PFSK-1 (cell line): ENCODE results near the gene DPP4.

Experiments
- FOXP2 ChIP-seq: optimal IDR thresholded peaks from 2 replicates; pipeline ENCODE3; 2011; ENCODE audit warnings: borderline replicate concordance, control low read depth, inconsistent platforms; ENCODE audit not compliant: insufficient read depth; ENCODE audit errors: extremely low read length, extremely low read depth
- POLR2AphosphoS5 ChIP-seq: IDR thresholded peaks from 2 replicates; pipeline ENCODE4 v1.6.1; 2012; ENCODE audit warnings: low read depth, mild to moderate bottlenecking, control low read depth, low read length, moderate library complexity
- REST ChIP-seq, 2 experiments: IDR thresholded peaks; 2 replicates each; pipeline versions ENCODE4 v1.6.1 to v1.8.0; 2011 to 2012; ENCODE audit warnings: low read depth in 2 of 2, low read length in 2 of 2, control low read depth in 1 of 2, inconsistent platforms in 1 of 2, mild to moderate bottlenecking in 1 of 2, moderate library complexity in 1 of 2; ENCODE audit not compliant: insufficient read depth in 1 of 2
- SIN3A ChIP-seq: IDR thresholded peaks from 2 replicates; pipeline ENCODE4 v1.6.1; 2012; ENCODE audit warnings: mild to moderate bottlenecking, low read length, moderate library complexity, borderline replicate concordance; ENCODE audit not compliant: insufficient read depth
- TAF1 ChIP-seq: IDR thresholded peaks from 2 replicates; pipeline ENCODE4 v1.6.1; 2012; ENCODE audit warnings: low read length, control low read depth, borderline replicate concordance; ENCODE audit not compliant: insufficient read depth

The DPP4 gene

GRCh38 chr2:161947406-161947805, 126.6 kb downstream of the DPP4 start:
- TF ChIP-seq POLR2AphosphoS5 (no peak), SIN3A (no peak), FOXP2 (no peak), REST (IDR thresholded peaks at IDR 0.05; ENCODE audit: insufficient read depth in 1 of 2, low read depth in 2 of 2, low read length in 2 of 2) (no peak), TAF1 (no peak)

GRCh38 chr2:161946489-161947107, 127.4 kb downstream of the DPP4 start:
- TF ChIP-seq TAF1 (no peak), POLR2AphosphoS5 (no peak), FOXP2 (no peak), REST (IDR thresholded peaks at IDR 0.05; ENCODE audit: insufficient read depth in 1 of 2, low read depth in 2 of 2, low read length in 2 of 2) (no peak)

- TF ChIP-seq POLR2AphosphoS5, result no peak
- TF ChIP-seq TAF1, result no peak
- no peak for TF ChIP-seq SIN3A
- TF ChIP-seq REST (IDR thresholded peaks at IDR 0.05; ENCODE audit: insufficient read depth in 1 of 2, low read depth in 2 of 2, low read length in 2 of 2), result no peak
- TF ChIP-seq FOXP2, result no peak
These were observed 131.0 kb downstream of the DPP4 start for GRCh38 chr2:161943011-161943410.
